ENCODE data around the gene TBK1.

GRCh38 chr12:64493513-64493912, 41.6 kb downstream of the TBK1 start:
- no peak for TF ChIP-seq CTCF (conservative IDR thresholded peaks at IDR 0.05; ENCODE audit: low read length)
- no peak for TF ChIP-seq EZH2phosphoT487 (IDR thresholded peaks at IDR 0.05; ENCODE audit: borderline replicate concordance, low read depth, low read length)

Data from OCI-LY7 (cell line).